ENCODE measurements around the gene ANXA3.

ANXA3 gene

DNA sequence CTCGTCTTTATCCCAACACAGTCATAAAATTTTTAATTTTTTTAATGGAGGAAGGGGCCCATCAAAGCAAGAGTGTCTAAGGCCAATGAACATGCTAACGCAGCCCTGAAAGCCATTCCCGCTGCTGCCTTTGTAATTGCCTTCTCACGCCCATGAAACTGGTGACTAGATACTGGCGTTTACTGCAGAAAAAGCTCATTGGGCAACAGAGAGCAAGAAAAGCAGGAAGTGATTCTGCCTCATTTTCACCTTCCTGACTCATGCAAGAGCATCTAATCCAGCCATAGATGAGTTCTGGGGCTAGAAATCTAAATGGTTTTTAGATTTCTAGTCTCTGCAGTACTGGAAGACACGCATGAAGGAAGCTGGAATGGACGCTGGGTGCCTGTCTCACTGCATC lies 72.5 kb downstream of the ANXA3 start:
- TF ChIP-seq, protein P1, sequence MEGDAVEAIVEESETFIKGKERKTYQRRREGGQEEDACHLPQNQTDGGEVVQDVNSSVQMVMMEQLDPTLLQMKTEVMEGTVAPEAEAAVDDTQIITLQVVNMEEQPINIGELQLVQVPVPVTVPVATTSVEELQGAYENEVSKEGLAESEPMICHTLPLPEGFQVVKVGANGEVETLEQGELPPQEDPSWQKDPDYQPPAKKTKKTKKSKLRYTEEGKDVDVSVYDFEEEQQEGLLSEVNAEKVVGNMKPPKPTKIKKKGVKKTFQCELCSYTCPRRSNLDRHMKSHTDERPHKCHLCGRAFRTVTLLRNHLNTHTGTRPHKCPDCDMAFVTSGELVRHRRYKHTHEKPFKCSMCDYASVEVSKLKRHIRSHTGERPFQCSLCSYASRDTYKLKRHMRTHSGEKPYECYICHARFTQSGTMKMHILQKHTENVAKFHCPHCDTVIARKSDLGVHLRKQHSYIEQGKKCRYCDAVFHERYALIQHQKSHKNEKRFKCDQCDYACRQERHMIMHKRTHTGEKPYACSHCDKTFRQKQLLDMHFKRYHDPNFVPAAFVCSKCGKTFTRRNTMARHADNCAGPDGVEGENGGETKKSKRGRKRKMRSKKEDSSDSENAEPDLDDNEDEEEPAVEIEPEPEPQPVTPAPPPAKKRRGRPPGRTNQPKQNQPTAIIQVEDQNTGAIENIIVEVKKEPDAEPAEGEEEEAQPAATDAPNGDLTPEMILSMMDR (IDR thresholded peaks at IDR 0.05; ENCODE audit: extremely low read depth, missing control alignments), result no peak

GRCh38 chr4:78625073-78625472 lies 73.5 kb downstream of the ANXA3 start:
- DNase-seq (ENCODE audit: low spot score), result no peak
- TF ChIP-seq, protein P1 (IDR thresholded peaks at IDR 0.05; ENCODE audit: extremely low read depth, missing control alignments), result no peak

More for the DNA sequence above, 72.5 kb downstream of the ANXA3 start:
- no peak for DNase-seq (ENCODE audit: low spot score)

DNA sequence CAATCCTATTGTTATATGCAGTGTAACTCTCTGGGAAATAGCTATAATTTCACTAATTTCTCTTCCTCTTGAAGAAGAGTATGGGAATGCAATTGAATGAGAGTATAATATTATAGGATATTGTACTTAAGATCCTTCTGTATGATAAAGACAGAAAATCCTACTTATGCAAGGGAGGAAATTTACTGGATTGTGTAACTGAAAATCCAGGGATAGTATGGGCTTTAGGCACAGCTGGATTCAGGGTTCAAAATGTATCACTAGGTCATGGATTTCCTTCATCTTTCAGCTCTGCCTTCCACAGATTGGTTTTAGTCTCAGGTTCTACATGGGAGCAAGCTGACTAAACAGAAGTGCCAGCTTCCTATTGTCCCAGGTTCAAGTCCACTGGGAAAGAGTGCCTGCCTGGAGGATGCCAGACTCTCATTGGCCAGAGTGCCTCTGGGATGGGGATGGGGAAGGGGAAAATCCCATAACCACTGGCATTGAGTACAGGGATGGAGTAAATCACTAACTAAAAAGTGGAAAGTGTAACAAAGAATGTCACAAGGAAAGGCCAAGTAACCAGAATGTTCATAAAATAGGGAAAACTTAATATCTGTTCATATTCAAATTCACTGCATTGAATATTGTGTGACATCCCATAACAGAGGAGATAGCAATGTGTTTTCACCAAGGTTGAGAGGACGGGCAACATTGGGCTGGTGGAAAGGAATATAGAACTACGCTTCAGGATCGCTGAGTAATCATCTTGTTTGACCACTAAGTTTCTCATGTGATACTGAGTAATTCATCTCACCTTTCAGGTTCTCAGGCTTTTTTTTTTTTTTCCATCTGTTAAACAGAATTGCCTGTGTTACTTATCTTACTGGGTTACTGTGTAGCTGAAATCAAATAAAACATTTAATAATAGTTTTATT lies 75.7 kb downstream of the ANXA3 start:
- TF ChIP-seq, protein P1 (IDR thresholded peaks at IDR 0.05; ENCODE audit: extremely low read depth, missing control alignments), result no peak
- DNase-seq (ENCODE audit: low spot score), result no peak

- DNase-seq (ENCODE audit: low spot score), result no peak
- TF ChIP-seq, protein P1 (IDR thresholded peaks at IDR 0.05; ENCODE audit: extremely low read depth, missing control alignments), result no peak
These were observed 76.6 kb downstream of the ANXA3 start for GRCh38 chr4:78627966-78628678.

- DNase-seq (ENCODE audit: low spot score), result no peak
- TF ChIP-seq, protein P1 (IDR thresholded peaks at IDR 0.05; ENCODE audit: extremely low read depth, missing control alignments), result no peak
These were observed 78.5 kb downstream of the ANXA3 start for GRCh38 chr4:78629991-78630541.

- DNase-seq (ENCODE audit: low spot score), result no peak
- TF ChIP-seq, protein P1 (IDR thresholded peaks at IDR 0.05; ENCODE audit: extremely low read depth, missing control alignments), result no peak
These were observed 79.0 kb downstream of the ANXA3 start for GRCh38 chr4:78630615-78631014.
